HG02938 (cell line): ENCODE results near the gene ZNF678.
"Not testable (repeated sequence)": the region's sequence is repeated elsewhere in the genome, so short reads cannot be mapped to it uniquely, and the experiment has no call there.

Experiments
- ATAC-seq: cut with Tn5 transposase; IDR thresholded peaks from one replicate; pipeline ENCODE4 v1.9.1; 2021; ENCODE audit warnings: mild to moderate bottlenecking, moderate library complexity; ENCODE audit not compliant: unreplicated experiment

The ZNF678 gene

DNA sequence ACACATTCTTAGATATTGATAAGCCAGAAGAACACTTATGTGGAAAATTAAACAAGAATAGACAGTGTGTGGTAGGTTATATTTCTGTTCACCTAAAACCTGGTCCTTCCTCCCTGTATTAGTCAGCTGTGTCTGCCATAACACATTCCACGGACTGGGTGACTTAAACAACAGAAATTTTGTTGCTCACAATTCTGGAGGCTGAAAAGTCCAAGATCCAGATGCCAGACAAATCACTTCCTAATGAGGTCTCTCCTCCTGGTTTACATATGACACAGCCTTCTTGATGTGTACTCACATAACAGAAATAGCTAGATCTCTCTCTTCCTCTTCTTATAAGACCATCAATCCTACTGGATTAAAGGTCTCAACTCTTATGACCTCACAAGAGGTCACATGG lies 146.1 kb downstream of the ZNF678 start:
- no peak for ATAC-seq

DNA sequence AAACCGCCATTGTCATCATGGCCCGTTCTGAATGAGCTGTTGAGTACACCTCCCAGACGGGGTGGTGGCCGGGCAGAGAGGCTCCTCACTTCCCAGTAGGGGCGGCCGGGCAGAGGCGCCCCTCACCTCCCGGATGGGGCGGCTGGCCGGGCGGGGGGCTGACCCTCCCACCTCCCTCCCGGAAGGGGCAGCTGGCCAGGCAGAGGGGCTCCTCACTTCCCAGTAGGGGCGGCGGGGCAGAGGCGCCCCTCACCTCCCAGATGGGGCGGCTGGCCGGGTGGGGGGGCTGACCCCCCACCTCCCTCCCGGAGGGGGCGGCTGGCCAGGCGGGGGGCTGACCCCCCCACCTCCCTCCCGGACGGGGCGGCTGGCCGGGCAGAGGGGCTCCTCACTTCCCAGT lies 147.1 kb downstream of the ZNF678 start:
- ATAC-seq, result not testable (repeated sequence)

DNA sequence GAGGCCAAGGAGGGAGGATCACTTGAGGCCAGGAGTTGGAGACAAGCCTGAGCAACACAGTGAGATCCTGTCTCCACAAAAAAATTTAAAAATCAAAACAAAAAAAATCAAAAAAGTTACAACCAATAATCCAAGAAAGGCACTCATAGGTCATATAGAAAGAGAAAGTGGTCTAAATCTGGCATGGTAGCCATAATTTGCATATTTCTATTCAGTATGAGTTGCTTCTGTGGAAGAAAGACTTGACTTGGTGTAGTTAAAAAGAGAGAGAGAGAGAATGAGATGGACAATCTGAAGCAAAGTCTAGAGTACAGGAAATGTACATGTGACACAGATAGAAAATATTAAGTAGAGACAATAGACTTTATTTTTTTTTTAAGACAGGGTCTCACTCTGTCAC lies 149.3 kb downstream of the ZNF678 start:
- no peak for ATAC-seq

DNA sequence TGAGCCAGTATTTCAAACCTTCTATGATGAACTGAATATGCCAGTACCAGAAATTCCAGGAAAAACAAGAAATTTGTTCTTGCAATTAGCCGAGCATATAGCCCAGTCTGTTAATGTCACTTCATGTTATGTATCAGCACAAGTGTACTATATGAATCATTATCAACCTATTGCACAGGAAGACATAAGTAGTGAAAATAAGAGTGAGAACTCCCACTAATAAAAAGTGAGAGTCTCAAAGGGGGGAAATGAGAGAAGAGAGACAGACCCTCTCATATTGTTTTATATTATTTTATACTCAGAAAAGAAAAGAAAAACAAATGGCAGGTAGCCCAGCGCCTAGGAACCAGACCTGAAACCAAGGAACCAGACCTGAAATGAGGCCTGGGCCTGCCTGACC lies 155.6 kb downstream of the ZNF678 start:
- no peak for ATAC-seq

DNA sequence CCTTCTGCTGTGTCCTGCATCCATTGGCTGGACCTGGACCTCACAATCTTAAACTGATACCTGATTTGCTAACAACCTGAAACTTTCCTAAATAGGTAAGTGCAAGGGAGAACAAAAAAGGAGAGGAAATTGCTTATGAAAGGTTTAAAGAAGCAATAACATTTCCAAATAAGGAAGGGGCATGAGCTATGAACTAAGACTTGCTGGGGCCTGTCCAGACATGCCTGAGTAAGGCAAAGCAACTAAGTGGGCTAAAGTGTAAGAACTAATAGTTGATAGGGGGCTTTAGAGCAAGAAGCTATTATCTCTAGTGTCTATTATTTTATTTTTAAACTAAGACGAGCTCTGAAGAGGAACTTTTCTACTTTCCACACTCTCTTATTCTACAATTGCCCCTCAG lies 160.1 kb downstream of the ZNF678 start:
- no peak for ATAC-seq

DNA sequence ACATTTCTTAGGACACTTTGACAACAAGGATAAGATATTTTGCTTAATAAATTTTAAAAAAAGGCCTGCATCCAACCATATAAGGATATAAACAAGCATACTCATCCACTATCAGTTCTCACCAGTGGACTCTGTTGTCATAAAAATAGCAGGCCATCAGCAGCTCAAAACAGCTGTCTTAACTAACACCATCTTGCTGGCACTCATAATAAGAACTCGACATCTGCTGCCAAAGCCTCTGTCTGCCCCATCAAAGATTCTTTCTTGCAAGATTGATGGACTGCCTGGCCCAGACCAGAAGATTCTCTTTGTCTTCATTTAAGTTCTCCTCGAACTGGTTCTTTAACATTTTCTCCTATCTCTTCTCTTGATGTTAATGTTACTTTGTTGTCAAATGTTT lies 161.7 kb downstream of the ZNF678 start:
- ATAC-seq, result no peak

DNA sequence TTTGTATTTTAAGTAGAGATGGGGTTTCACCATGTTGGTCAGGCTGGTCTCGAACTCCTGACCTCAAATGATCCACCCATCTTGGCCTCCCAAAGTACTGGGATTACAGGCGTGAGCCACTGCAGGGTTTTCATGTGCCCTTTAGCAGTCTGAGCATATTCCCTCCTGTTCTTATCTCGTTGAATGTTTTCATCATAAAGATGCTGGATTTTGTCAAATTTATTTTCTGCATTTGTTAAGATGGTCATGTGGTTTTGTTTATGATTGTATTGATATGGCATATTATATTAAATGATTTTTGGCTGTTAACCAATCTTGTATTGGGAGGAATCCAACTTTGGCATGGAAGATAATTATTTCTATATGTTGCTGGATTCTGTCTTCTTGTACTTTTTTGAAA lies 163.0 kb downstream of the ZNF678 start:
- ATAC-seq, result no peak
